Measurements from ENCODE around the gene SRSF5. TPM values are rescaled to one million over a fixed set of nuclear protein-coding genes. Genes with fewer than 3 reads are reported as not detected.

The SRSF5 gene
- total and polyA plus RNA-seq, 2 of the 8 experiments (the other 6 are each of a cell fraction or from before 2014, with no cell fraction given), result 101 to 238 TPM

- Histone ChIP-seq H2BK20ac (ENCODE audit: low read length) (no peak overlapping the region), H3K4ac (replicated peaks; ENCODE audit: insufficient read length, low read depth, low read length) (no peak overlapping the region), H2BK15ac (ENCODE audit: low read length) (no peak overlapping the region), H2BK12ac (ENCODE audit: low read depth, low read length) (no peak overlapping the region), H4K8ac (ENCODE audit: extremely low read depth, insufficient read depth, low read length) (no peak overlapping the region), H4K20me1 (replicated peaks in 1 of 2; ENCODE audit: control insufficient read depth in 1 of 2, insufficient read depth in 2 of 2, low read length in 2 of 2) (no peaks in the 10 kb centered on the region), H3K79me2 (ENCODE audit: control insufficient read depth in 1 of 2, insufficient read depth in 2 of 2, low read length in 2 of 2) (no peaks in the 10 kb centered on the region), H2AFZ (ENCODE audit: low read length) (no peak overlapping the region), H3K27me3 (replicated peaks in 1 of 4; ENCODE audit: control insufficient read depth in 3 of 4, extremely low read depth in 1 of 4, insufficient read depth in 3 of 4, low read length in 3 of 4) (no peaks in the 10 kb centered on the region), H3K27ac (ENCODE audit: low read depth, low read length) (no peak overlapping the region), H3K9ac (replicated peaks in 1 of 4; ENCODE audit: extremely low read depth in 1 of 4, low read depth in 3 of 4, low read length in 3 of 4) (no peak overlapping the region), H3K4me1 (replicated peaks in 1 of 4; ENCODE audit: control insufficient read depth in 3 of 4, insufficient read depth in 4 of 4, low read length in 3 of 4) (0 out of 7 replicates have a peak, but pooled peaks cover 0 to 2% (median 0%) of the 10 kb centered on the region in 4 experiments), H3K79me1 (ENCODE audit: low read depth, low read length) (no peaks in the 10 kb centered on the region), H3K4me3 (ENCODE audit: extremely low read depth in 1 of 4, insufficient read depth in 2 of 4, low read depth in 3 of 4, low read length in 4 of 4) (no peak overlapping the region), H2BK5ac (ENCODE audit: low read depth, low read length) (no peak overlapping the region), H3K9me3 (ENCODE audit: insufficient read depth in 2 of 2, low read depth in 1 of 2, low read length in 1 of 2) (no peaks in the 10 kb centered on the region; a peak in 1 of 4 replicates), H3K23ac (ENCODE audit: insufficient read length) (no peak overlapping the region), H3K56ac (replicated peaks; ENCODE audit: insufficient read length, low read depth, low read length) (no peak overlapping the region), H3K23me2 (ENCODE audit: low read depth, low read length) (no peaks in the 10 kb centered on the region), H3K4me2 (ENCODE audit: insufficient read depth in 1 of 2, low read depth in 2 of 2, low read length in 2 of 2) (no peak overlapping the region), H3K36me3 (ENCODE audit: control insufficient read depth in 2 of 4, insufficient read depth in 4 of 4, low read length in 3 of 4) (no peaks in the 10 kb centered on the region), H3K14ac (ENCODE audit: insufficient read length) (no peak overlapping the region), H4K5ac (ENCODE audit: insufficient read length, low read depth, low read length) (no peak overlapping the region), H4K91ac (replicated peaks; ENCODE audit: insufficient read length, low read length) (no peak overlapping the region), H2BK120ac (replicated peaks; ENCODE audit: low read depth, low read length) (no peak overlapping the region), H3K18ac (ENCODE audit: extremely low read depth, low read length) (no peak overlapping the region), H2AK5ac (ENCODE audit: low read depth, low read length) (no peak overlapping the region)
- FAIRE-seq, result no peak
- no peak for DNase-seq (ENCODE audit: low read depth in 1 of 2, low spot score in 2 of 2)
- ChIA-PET CTCF (ENCODE audit: partially characterized antibody) (interaction anchor here (0.6 to 1.8 kb wide), 4 partner anchors 19 to 277 kb away, joined by 3 to 5 read pairs (median 4); partner anchors contain the start of gene CCDC177), POLR2A (ENCODE audit: partially characterized antibody) (interaction anchor here (1.0 to 5.0 kb wide), 2 partner anchors 17 to 23 kb away, joined by 3 to 29 read pairs; partner anchors contain the start of gene SRSF5)
- 94% methylated on average over 2 of the region's 2 CpGs; no CpG with 5 or more reads in 1 of the 2 experiments for whole genome bisulfite sequencing, 2 experiments (ENCODE audit: extremely low coverage in 1 of 2, insufficient coverage in 1 of 2, insufficient read length in 1 of 2, insufficient replicate concordance in 2 of 2, low coverage in 1 of 2, low lambda C conversion rate in 2 of 2, missing lambda C conversion rate in 1 of 2)
- TF ChIP-seq PHF8 (conservative IDR thresholded peaks at IDR 0.05; ENCODE audit: low read depth, low read length) (no peak), CTCF (IDR thresholded peaks at IDR 0.05; ENCODE audit: control extremely low read depth in 1 of 3, insufficient read depth in 1 of 3, low read depth in 1 of 3, low read length in 3 of 3) (no peak), BACH1 (IDR thresholded peaks at IDR 0.05; ENCODE audit: low read length) (no peak)
- TF ChIP-seq, protein P1, sequence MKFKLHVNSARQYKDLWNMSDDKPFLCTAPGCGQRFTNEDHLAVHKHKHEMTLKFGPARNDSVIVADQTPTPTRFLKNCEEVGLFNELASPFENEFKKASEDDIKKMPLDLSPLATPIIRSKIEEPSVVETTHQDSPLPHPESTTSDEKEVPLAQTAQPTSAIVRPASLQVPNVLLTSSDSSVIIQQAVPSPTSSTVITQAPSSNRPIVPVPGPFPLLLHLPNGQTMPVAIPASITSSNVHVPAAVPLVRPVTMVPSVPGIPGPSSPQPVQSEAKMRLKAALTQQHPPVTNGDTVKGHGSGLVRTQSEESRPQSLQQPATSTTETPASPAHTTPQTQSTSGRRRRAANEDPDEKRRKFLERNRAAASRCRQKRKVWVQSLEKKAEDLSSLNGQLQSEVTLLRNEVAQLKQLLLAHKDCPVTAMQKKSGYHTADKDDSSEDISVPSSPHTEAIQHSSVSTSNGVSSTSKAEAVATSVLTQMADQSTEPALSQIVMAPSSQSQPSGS (IDR thresholded peaks at IDR 0.05; ENCODE audit: low read length), result no peak
These were observed 16.4 kb upstream of the SRSF5 start for GRCh38 chr14:69750495-69750894.

Measured in H1 (cell line).